Naive thymus-derived CD4-positive, alpha-beta T cell (primary cell): ENCODE data around the gene FGFR1OP2. TPM values are rescaled to one million over a fixed set of nuclear protein-coding genes. Genes with fewer than 3 reads are reported as not detected.

Experiments used
- ATAC-seq: fragments of 150-1000 bp; cut with Tn5 transposase; 2 replicates; pipeline ENCODE4 v1.10.0; 2021; ENCODE audit warnings: mild to moderate bottlenecking, moderate library complexity
- CTCF ChIA-PET: fragments of 350-600 bp; sonication (Branson Sonifier 250); formaldehyde crosslinking; loops from one replicate; lab custom pipeline; 2021; ENCODE audit warnings: antibody characterized with exemption; lab: Charles Lee
- POLR2A ChIA-PET: fragments of 350-600 bp; sonication (Branson Sonifier 250); formaldehyde crosslinking; loops from one replicate; lab custom pipeline; 2021; ENCODE audit warnings: antibody characterized with exemption, inconsistent platforms; lab: Charles Lee
- DNase-seq, 9 donors: peaks; one replicate each; pipeline versions ENCODE4 v3.0.0 to v3.0.0-alpha.2; 2020 to 2022; ENCODE audit warnings: mixed read lengths in 1 of 9
- H3K27ac ChIP-seq: one replicate; pipeline ENCODE4 v1.7.0; 2013; ENCODE audit warnings: mild to moderate bottlenecking, low read depth, low read length, moderate library complexity
- H3K27me3 ChIP-seq, 2 donors: one replicate each; pipeline ENCODE4 v1.7.0; 2013; ENCODE audit warnings: low read length in 2 of 2, mild to moderate bottlenecking in 2 of 2, moderate library complexity in 2 of 2; ENCODE audit not compliant: control insufficient read depth in 2 of 2, insufficient read depth in 2 of 2
- H3K36me3 ChIP-seq, 3 experiments: 1 replicate in 2 of 3; 2 replicates in 1 of 3; pipeline ENCODE4 v1.7.0; 2013; ENCODE audit warnings: low read length in 3 of 3, mild to moderate bottlenecking in 3 of 3, moderate library complexity in 1 of 3; ENCODE audit not compliant: insufficient read depth in 3 of 3, control insufficient read depth in 2 of 3
- H3K4me1 ChIP-seq, 2 donors: one replicate each; pipeline ENCODE4 v1.7.0; 2013; ENCODE audit warnings: low read length in 2 of 2, mild to moderate bottlenecking in 2 of 2, moderate library complexity in 1 of 2; ENCODE audit not compliant: control insufficient read depth in 2 of 2, insufficient read depth in 2 of 2
- H3K4me3 ChIP-seq: 2 replicates; pipeline ENCODE4 v1.7.0; 2013; ENCODE audit warnings: mild to moderate bottlenecking, low read length
- H3K9me3 ChIP-seq, 3 experiments: 1 replicate in 2 of 3; 2 replicates in 1 of 3; pipeline ENCODE4 v1.7.0; 2013; ENCODE audit warnings: low read length in 3 of 3; ENCODE audit not compliant: control insufficient read depth in 2 of 3
- H3K27ac Mint-ChIP-seq, 9 donors: one replicate each; pipeline ENCODE4 v1.8.0; 2020 to 2022; ENCODE audit warnings: mixed read lengths in 9 of 9, mild to moderate bottlenecking in 8 of 9, moderate library complexity in 5 of 9, inconsistent platforms in 2 of 9
- H3K27me3 Mint-ChIP-seq, 5 donors: one replicate each; pipeline ENCODE4 v1.8.0; 2021 to 2022; ENCODE audit warnings: mixed read lengths in 5 of 5, mild to moderate bottlenecking in 1 of 5
- H3K36me3 Mint-ChIP-seq, 5 donors: one replicate each; pipeline ENCODE4 v1.8.0; 2020 to 2022; ENCODE audit warnings: mixed read lengths in 5 of 5, mild to moderate bottlenecking in 3 of 5, inconsistent platforms in 1 of 5
- H3K4me1 Mint-ChIP-seq, 7 donors: one replicate each; pipeline ENCODE4 v1.8.0; 2020 to 2022; ENCODE audit warnings: mixed read lengths in 7 of 7, mild to moderate bottlenecking in 3 of 7, inconsistent platforms in 1 of 7
- H3K4me3 Mint-ChIP-seq, 10 donors: one replicate each; pipeline ENCODE4 v1.8.0; 2020 to 2022; ENCODE audit warnings: mild to moderate bottlenecking in 10 of 10, mixed read lengths in 10 of 10, moderate library complexity in 6 of 10, inconsistent platforms in 2 of 10
- H3K9me3 Mint-ChIP-seq, 11 donors: one replicate each; pipeline ENCODE4 v1.8.0; 2020 to 2022; ENCODE audit warnings: mixed read lengths in 11 of 11, mild to moderate bottlenecking in 4 of 11, inconsistent platforms in 1 of 11, moderate library complexity in 1 of 11
- intact Hi-C, 2 donors: fragments of 100-400 bp; cut with micrococcal nuclease; formaldehyde crosslinking; loops; one replicate each; pipeline ENCODE4 v1.15.1; 2023
- polyA plus RNA-seq, 2 donors: library from polyadenylated mRNA; unstranded; fragments of 300-500 nt; fragmentation: Illumina TruSeq; gene quantifications; one replicate each; pipeline ENCODE4 v1.2.3, GENCODE V29; 2021
- total RNA-seq, 6 experiments: library from RNA in 5 of 6; stranded (reverse) in 5 of 6; gene quantifications; 1 replicate in 5 of 6; 2 replicates in 1 of 6; pipeline ENCODE4 v1.2.3 and lab custom pipeline; 2021 to 2026

Gene FGFR1OP2
- total and polyA plus RNA-seq, 7 experiments from 2014 or later = 35.6 to 90.3 (median 79.4) TPM

DNA sequence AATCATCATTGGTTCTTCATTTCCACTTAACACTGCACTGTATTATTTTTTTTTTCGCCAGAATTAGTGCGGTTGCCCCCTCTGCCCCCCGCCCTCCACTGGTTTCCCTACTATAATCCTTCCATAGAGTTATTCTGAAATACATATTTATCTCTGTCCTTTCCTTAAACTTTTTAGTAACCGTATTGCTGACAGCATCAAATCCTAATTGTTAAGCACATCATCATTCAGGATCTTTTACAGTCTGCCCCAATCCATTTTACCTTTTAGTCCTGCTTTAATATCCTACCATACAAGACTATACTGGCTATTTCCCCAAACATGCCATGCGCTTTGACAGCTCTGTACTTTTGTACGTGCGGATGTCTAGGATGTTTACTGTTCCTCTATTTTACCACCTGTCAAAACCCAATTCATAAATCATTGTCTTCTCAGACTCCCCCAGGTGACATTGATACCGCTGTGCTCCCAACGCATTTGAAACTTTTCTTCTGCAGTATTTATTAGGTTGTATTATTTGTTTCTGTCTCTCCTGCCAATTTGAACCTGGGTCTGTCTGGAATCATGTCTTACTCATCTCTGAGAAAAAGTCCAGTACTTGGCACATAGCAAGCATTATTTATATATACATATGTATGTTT is 1.0 kb downstream of the FGFR1OP2 start:
- ChIA-PET POLR2A (interaction anchor here (0.6 to 1.1 kb wide), 4 partner anchors 25 to 99 kb away, joined by 3 to 6 read pairs (median 4); partner anchors contain the start of gene MED21), CTCF (interaction anchor here (0.6 to 0.7 kb wide), 2 partner anchors 37 to 367 kb away, joined by 3 read pairs; no protein-coding TSS in a partner anchor)
- intact Hi-C loops = loop anchor here (1.0 to 10.0 kb wide), 9 partner anchors 15 to 1887 kb away; partner anchors contain the start of genes BMAL2 (in 1 of the 2), CCDC91 (in 1 of the 2), DNAI7 (in 1 of the 2) and ETFRF1 (in 1 of the 2)
- H3K27me3 Mint-ChIP-seq = peaks cover 0 to 3% (median 0%) of the 10 kb centered on the region in 5 donors
- peaks cover 0 to 2% (median 0%) of the 10 kb centered on the region in 11 donors for H3K9me3 Mint-ChIP-seq
- peaks cover 0 to 24% (median 6%) of the 10 kb centered on the region in 5 donors for H3K36me3 Mint-ChIP-seq
- Histone ChIP-seq H3K27me3 (no peaks in the 10 kb centered on the region), H3K4me3 (peak overlapping the region; percentile 96), H3K4me1 (peaks cover 36 to 44% of the 10 kb centered on the region in 2 donors), H3K27ac (peak overlapping the region; percentile 94), H3K36me3 (peaks cover 0 to 12% (median 0%) of the 10 kb centered on the region in 3 experiments), H3K9me3 (no peaks in the 10 kb centered on the region)
- H3K4me1 Mint-ChIP-seq = peaks cover 47 to 81% (median 71%) of the 10 kb centered on the region in 7 donors
- H3K4me3 Mint-ChIP-seq = peak overlapping the region; percentile 87 to 99 (median 97)
- peak overlapping the region; percentile 91 to 99 (median 94) for H3K27ac Mint-ChIP-seq
- ATAC-seq (no peak), DNase-seq (peak in 3 of 9 donors; percentile 4 to 30 (median 6))

DNA sequence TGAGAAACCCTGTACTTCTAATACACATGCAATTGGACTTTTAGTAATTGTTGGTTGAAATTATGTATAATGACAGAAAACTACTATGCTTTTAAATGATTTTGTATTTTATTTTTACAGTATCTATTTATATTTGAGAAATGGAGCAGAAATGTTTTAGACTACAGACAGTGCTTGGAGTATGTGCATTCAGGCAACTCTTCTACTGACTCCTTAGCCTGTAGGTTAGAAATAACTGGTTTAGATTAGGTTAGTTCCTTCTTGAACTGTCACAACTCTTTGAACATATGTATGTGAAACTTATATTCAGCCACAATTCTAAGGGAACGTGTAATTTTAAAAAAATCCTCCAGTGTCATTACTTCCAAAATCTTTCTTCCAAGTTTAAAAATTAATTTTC is 1.7 kb downstream of the FGFR1OP2 start:
- ATAC-seq (no peak), DNase-seq (peak in 1 of 9 donors; percentile 10)
- peak overlapping the region; percentile 94 for H3K27ac ChIP-seq
- ChIA-PET POLR2A (interaction anchor here (0.6 kb wide), 2 partner anchors 75 to 98 kb away, joined by 3 to 4 read pairs; no protein-coding TSS in a partner anchor), CTCF (no interaction called here)
- H3K36me3 Mint-ChIP-seq = peaks cover 0 to 21% (median 7%) of the 10 kb centered on the region in 5 donors
- H3K4me1 Mint-ChIP-seq = peaks cover 42 to 78% (median 72%) of the 10 kb centered on the region in 7 donors
- peaks cover 0 to 3% (median 0%) of the 10 kb centered on the region in 5 donors for H3K27me3 Mint-ChIP-seq
- H3K4me3 ChIP-seq = peak overlapping the region; percentile 96
- peak overlapping the region; percentile 87 to 99 (median 97) for H3K4me3 Mint-ChIP-seq
- peak overlapping the region; percentile 57 to 99 (median 93) for H3K27ac Mint-ChIP-seq
- no peaks in the 10 kb centered on the region for H3K9me3 ChIP-seq
- peaks cover 0 to 12% (median 0%) of the 10 kb centered on the region in 3 experiments for H3K36me3 ChIP-seq
- peaks cover 0 to 2% (median 0%) of the 10 kb centered on the region in 11 donors for H3K9me3 Mint-ChIP-seq
- H3K4me1 ChIP-seq = peaks cover 42 to 44% of the 10 kb centered on the region in 2 donors
- H3K27me3 ChIP-seq = no peaks in the 10 kb centered on the region
- intact Hi-C loops = loop anchor here (1.0 to 10.0 kb wide), 9 partner anchors 14 to 1888 kb away; partner anchors contain the start of genes BMAL2 (in 1 of the 2), CCDC91 (in 1 of the 2), DNAI7 (in 1 of the 2) and ETFRF1 (in 1 of the 2)

DNA sequence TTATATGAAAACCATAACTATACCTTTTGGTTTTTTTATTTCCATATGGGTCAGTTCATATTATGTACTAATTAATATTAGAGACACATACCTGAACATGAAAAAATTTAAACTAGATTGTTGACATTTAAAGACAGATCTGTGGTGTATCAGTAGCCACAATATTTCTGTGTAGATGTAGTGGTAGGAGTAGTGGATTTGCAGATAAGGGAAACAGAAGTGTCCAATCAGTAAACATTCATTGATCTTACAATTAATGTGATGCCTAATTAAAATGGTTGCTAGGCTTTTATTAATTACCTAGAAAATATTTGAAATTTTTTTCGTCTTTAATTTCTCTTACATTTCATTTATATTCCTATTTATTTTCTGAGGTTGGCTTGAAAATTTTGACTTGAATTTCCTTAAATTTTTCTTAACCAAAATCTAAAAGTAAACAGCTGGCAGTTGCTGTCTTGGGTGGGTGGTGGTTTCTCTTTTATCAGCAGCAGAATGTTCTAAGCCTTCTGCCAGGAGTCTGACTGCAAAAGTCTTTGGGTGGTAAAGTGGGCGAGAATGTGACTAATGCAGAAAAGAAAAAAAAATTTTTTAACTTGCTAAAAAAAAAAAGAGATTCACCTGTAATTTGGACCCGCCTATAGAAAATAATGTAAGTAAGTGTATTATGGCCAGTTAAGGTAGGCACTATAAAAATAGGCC is 2.4 kb downstream of the FGFR1OP2 start:
- Mint-ChIP-seq H3K9me3 (peaks cover 0 to 2% (median 0%) of the 10 kb centered on the region in 11 donors), H3K4me3 (peak overlapping the region; percentile 87 to 99 (median 97)), H3K4me1 (peaks cover 43 to 76% (median 70%) of the 10 kb centered on the region in 7 donors), H3K27me3 (peaks cover 0 to 3% (median 0%) of the 10 kb centered on the region in 5 donors), H3K36me3 (peaks cover 0 to 20% (median 8%) of the 10 kb centered on the region in 5 donors), H3K27ac (peak overlapping the region; percentile 64 to 99 (median 80))
- Histone ChIP-seq H3K27me3 (no peaks in the 10 kb centered on the region), H3K4me3 (peak overlapping the region; percentile 46), H3K9me3 (no peaks in the 10 kb centered on the region), H3K27ac (peak overlapping the region; percentile 94), H3K4me1 (peaks cover 38 to 42% of the 10 kb centered on the region in 2 donors), H3K36me3 (peaks cover 0 to 12% (median 0%) of the 10 kb centered on the region in 3 experiments)
- intact Hi-C loops = no loop called here
- no peak for ATAC-seq
- peak in 2 of 9 donors; percentile 19 to 44 for DNase-seq
- CTCF ChIA-PET = no interaction called here
- POLR2A ChIA-PET = interaction anchor here (1.4 kb wide), 1 partner anchor 19 kb away, joined by 6 read pairs; no protein-coding TSS in a partner anchor

DNA sequence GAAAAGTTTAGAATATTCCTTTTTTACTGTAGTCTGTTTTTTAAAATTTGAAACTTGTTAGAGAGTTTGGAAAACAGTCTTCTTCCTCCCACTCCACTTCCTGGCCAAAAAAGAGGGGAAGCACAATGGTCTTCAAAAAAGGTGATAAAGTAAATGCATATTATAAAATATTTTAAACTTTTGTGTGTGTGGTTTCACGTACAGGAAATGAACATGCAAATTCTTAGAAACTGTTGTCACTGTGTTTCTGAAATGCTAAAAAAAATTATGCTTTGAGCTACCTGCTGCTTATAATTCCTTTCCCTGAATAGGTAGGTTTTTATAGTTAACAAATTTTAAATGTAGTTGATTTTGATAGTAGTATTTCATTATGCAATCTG is 2.9 kb downstream of the FGFR1OP2 start:
- Histone ChIP-seq H3K27me3 (no peaks in the 10 kb centered on the region), H3K9me3 (no peaks in the 10 kb centered on the region), H3K36me3 (peaks cover 0 to 12% (median 0%) of the 10 kb centered on the region in 3 experiments), H3K4me3 (peak overlapping the region; percentile 46), H3K4me1 (peaks cover 33 to 37% of the 10 kb centered on the region in 2 donors), H3K27ac (peak overlapping the region; percentile 94)
- H3K27me3 Mint-ChIP-seq = peaks cover 0 to 3% (median 0%) of the 10 kb centered on the region in 5 donors
- peaks cover 38 to 76% (median 70%) of the 10 kb centered on the region in 7 donors for H3K4me1 Mint-ChIP-seq
- ATAC-seq (no peak), DNase-seq (peak in 5 of 9 donors; percentile 11 to 34 (median 26))
- peak overlapping the region; percentile 64 to 99 (median 80) for H3K27ac Mint-ChIP-seq
- H3K4me3 Mint-ChIP-seq = peak overlapping the region; percentile 87 to 99 (median 97)
- H3K9me3 Mint-ChIP-seq = peaks cover 0 to 4% (median 0%) of the 10 kb centered on the region in 11 donors
- H3K36me3 Mint-ChIP-seq = peaks cover 0 to 25% (median 13%) of the 10 kb centered on the region in 5 donors
- ChIA-PET POLR2A (interaction anchor here (0.8 to 1.4 kb wide), 2 partner anchors 18 to 81 kb away, joined by 3 to 6 read pairs; partner anchors contain the start of gene MED21), CTCF (no interaction called here)
- intact Hi-C loops = no loop called here

DNA sequence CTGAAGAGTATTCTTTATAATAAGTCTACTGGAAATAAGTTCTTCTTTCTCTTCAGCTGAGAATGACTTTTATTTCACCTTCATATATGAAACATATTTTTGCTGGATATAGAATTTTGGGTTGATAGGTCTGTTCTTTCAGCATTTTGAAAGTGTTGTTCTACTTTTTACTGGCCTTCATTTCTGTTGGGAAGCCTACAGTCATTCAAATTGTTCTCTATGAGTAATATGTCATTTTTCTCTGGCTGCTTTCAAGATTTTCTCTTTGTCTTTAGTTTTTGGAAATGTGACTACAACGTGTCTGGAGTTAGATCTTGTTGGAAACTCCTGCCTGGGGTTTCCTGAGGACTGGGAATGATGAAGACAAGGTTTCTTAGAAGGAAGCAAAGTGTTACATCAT is 10.0 kb downstream of the FGFR1OP2 start:
- ChIA-PET POLR2A (interaction anchor here (0.6 kb wide), 1 partner anchor 14 kb away, joined by 4 read pairs; no protein-coding TSS in a partner anchor), CTCF (no interaction called here)
- Mint-ChIP-seq H3K27ac (no peak overlapping the region), H3K36me3 (peaks cover 4 to 51% (median 44%) of the 10 kb centered on the region in 5 donors), H3K9me3 (peaks cover 0 to 30% (median 11%) of the 10 kb centered on the region in 11 donors), H3K4me3 (peak overlapping the region in 1 of 10 donors; percentile 28), H3K4me1 (peaks cover 39 to 83% (median 63%) of the 10 kb centered on the region in 7 donors), H3K27me3 (no peaks in the 10 kb centered on the region)
- Histone ChIP-seq H3K27ac (no peak overlapping the region), H3K4me3 (no peak overlapping the region), H3K4me1 (peaks cover 21 to 32% of the 10 kb centered on the region in 2 donors), H3K27me3 (no peaks in the 10 kb centered on the region), H3K9me3 (no peaks in the 10 kb centered on the region), H3K36me3 (no peaks in the 10 kb centered on the region)
- no peak for ATAC-seq
- intact Hi-C loops = no loop called here
- no peak for DNase-seq

DNA sequence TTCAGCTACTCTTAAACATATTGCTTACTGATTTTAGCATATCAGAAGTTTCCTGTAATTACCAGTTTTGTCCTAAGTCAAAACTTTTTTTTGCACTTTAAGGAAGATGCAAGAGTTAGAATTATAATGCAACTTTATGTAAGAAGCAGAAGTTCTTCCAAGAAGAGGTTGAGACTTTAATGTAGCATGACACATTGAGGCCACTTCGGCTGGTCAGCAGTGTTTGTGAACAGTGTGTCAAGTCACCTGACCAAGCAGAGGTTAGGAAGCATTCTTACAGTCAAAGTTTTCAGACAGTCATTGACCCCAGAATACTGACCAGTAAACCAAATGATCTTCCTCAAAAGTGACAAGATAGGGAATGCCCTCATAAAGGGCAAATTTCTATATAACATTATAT is 15.2 kb downstream of the FGFR1OP2 start:
- no peak overlapping the region for H3K4me3 ChIP-seq
- peak overlapping the region in 6 of 9 donors; percentile 10 to 75 (median 58) for H3K27ac Mint-ChIP-seq
- peak overlapping the region in 4 of 10 donors; percentile 13 to 50 (median 30) for H3K4me3 Mint-ChIP-seq
- DNase-seq = no peak
- H3K36me3 Mint-ChIP-seq = peaks cover 9 to 35% (median 29%) of the 10 kb centered on the region in 5 donors
- ChIA-PET POLR2A (no interaction called here), CTCF (interaction anchor here (0.6 kb wide), 1 partner anchor 333 kb away, joined by 3 read pairs; no protein-coding TSS in a partner anchor)
- H3K27ac ChIP-seq = no peak overlapping the region
- peaks cover 0 to 13% (median 1%) of the 10 kb centered on the region in 11 donors for H3K9me3 Mint-ChIP-seq
- peaks cover 10 to 19% (median 11%) of the 10 kb centered on the region in 3 experiments for H3K36me3 ChIP-seq
- H3K27me3 Mint-ChIP-seq = no peaks in the 10 kb centered on the region
- peaks cover 11 to 12% of the 10 kb centered on the region in 2 donors for H3K4me1 ChIP-seq
- H3K4me1 Mint-ChIP-seq = peaks cover 18 to 69% (median 48%) of the 10 kb centered on the region in 7 donors
- ATAC-seq = peak; percentile 91
- H3K9me3 ChIP-seq = no peaks in the 10 kb centered on the region
- intact Hi-C loops = no loop called here
- H3K27me3 ChIP-seq = no peaks in the 10 kb centered on the region
